Keratinocyte (primary cell): ENCODE measurements around the gene VRK2.

Experiments
- EZH2 ChIP-seq: IDR thresholded peaks from one replicate; pipeline ENCODE4 v1.6.1; 2012; ENCODE audit warnings: inconsistent platforms, mild to moderate bottlenecking, low read length, moderate library complexity
- TF ChIP-seq, protein P1 (sequence below), 3 experiments: IDR thresholded peaks in 1 of 3; conservative IDR thresholded peaks in 1 of 3; optimal IDR thresholded peaks in 1 of 3; 2 replicates in 2 of 3; 3 replicates in 1 of 3; pipeline versions ENCODE3 to v1.5.1; 2011; ENCODE audit warnings: low read length in 3 of 3, mild to moderate bottlenecking in 3 of 3, moderate library complexity in 2 of 3, control low read depth in 1 of 3, inconsistent platforms in 1 of 3; ENCODE audit not compliant: insufficient read depth in 2 of 3; ENCODE audit errors: extremely low read depth in 1 of 3

GRCh38 chr2:58064086-58064485, 17.5 kb downstream of the VRK2 start:
- TF ChIP-seq, protein P1, sequence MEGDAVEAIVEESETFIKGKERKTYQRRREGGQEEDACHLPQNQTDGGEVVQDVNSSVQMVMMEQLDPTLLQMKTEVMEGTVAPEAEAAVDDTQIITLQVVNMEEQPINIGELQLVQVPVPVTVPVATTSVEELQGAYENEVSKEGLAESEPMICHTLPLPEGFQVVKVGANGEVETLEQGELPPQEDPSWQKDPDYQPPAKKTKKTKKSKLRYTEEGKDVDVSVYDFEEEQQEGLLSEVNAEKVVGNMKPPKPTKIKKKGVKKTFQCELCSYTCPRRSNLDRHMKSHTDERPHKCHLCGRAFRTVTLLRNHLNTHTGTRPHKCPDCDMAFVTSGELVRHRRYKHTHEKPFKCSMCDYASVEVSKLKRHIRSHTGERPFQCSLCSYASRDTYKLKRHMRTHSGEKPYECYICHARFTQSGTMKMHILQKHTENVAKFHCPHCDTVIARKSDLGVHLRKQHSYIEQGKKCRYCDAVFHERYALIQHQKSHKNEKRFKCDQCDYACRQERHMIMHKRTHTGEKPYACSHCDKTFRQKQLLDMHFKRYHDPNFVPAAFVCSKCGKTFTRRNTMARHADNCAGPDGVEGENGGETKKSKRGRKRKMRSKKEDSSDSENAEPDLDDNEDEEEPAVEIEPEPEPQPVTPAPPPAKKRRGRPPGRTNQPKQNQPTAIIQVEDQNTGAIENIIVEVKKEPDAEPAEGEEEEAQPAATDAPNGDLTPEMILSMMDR (optimal IDR thresholded peaks at IDR 0.05 in 1 of 3, IDR thresholded peaks at IDR 0.05 in 1 of 3, conservative IDR thresholded peaks at IDR 0.05 in 1 of 3; ENCODE audit: extremely low read depth in 1 of 3, insufficient read depth in 2 of 3, low read length in 3 of 3) = no peak
- TF ChIP-seq EZH2 = no peak
